B cell (primary cell): Measurements from ENCODE around the gene GAREM1. TPM values are rescaled to one million over a fixed set of nuclear protein-coding genes. Genes with fewer than 3 reads are reported as not detected.

Experiments
- ATAC-seq: fragments of 200-7000 bp; cut with Tn5 transposase; one replicate; pipeline ENCODE4 v1.10.0; 2021; ENCODE audit warnings: low read depth, mild to moderate bottlenecking, moderate number of reproducible peaks, moderate library complexity
- CTCF ChIA-PET: fragments of 350-600 bp; sonication (Branson Sonifier 250); formaldehyde crosslinking; loops from one replicate; lab custom pipeline; 2021; ENCODE audit warnings: antibody characterized with exemption, inconsistent platforms; lab: Charles Lee
- POLR2A ChIA-PET: fragments of 350-600 bp; sonication (Branson Sonifier 250); formaldehyde crosslinking; loops from one replicate; lab custom pipeline; 2021; ENCODE audit warnings: antibody characterized with exemption; lab: Charles Lee
- DNase-seq: peaks from one replicate; pipeline ENCODE4 v3.0.0; 2013
- H2AFZ ChIP-seq: 2 replicates; pipeline ENCODE4 v1.6.1; 2012; ENCODE audit warnings: mild to moderate bottlenecking, low read depth, low read length; ENCODE audit not compliant: insufficient read depth, poor library complexity, severe bottlenecking
- H3K27ac ChIP-seq, 2 donors: 1 replicate in 1 of 2; 2 replicates in 1 of 2; pipeline ENCODE4 v1.5.1; 2012 to 2013; ENCODE audit warnings: low read length in 2 of 2, mild to moderate bottlenecking in 2 of 2, moderate library complexity in 1 of 2
- H3K27me3 ChIP-seq, 4 experiments: fragments of 200-600 bp in 1 of 4; sonication (generic) in 1 of 4; replicated peaks in 1 of 4; 1 replicate in 2 of 4; 2 replicates in 2 of 4; pipeline versions ENCODE4 v1.6.1 to v1.7.0; 2013 to 2016; ENCODE audit warnings: low read length in 3 of 4, mild to moderate bottlenecking in 2 of 4, mixed read lengths in 1 of 4, moderate library complexity in 1 of 4; ENCODE audit not compliant: insufficient read depth in 4 of 4, control insufficient read depth in 3 of 4; ENCODE audit errors: control extremely low read depth in 1 of 4
- H3K36me3 ChIP-seq, 2 experiments: replicated peaks in 1 of 2; 1 replicate in 1 of 2; 2 replicates in 1 of 2; pipeline versions ENCODE4 v1.6.1 to v1.7.1; 2013; ENCODE audit warnings: low read length in 1 of 2; ENCODE audit not compliant: insufficient read depth in 2 of 2, control insufficient read depth in 1 of 2; ENCODE audit errors: control extremely low read depth in 1 of 2, extremely low read depth in 1 of 2
- H3K4me1 ChIP-seq, 2 donors: fragments of 200-600 bp in 1 of 2; sonication (generic) in 1 of 2; 1 replicate in 1 of 2; 2 replicates in 1 of 2; pipeline versions ENCODE4 v1.5.1 to v1.6.1; 2013 to 2017; ENCODE audit warnings: low read length in 2 of 2; ENCODE audit not compliant: control insufficient read depth in 2 of 2, insufficient read depth in 2 of 2
- H3K4me2 ChIP-seq: replicated peaks from 2 replicates; pipeline ENCODE3; 2012; ENCODE audit warnings: mild to moderate bottlenecking, low read depth, low read length; ENCODE audit not compliant: poor library complexity, severe bottlenecking
- H3K4me3 ChIP-seq, 5 experiments: fragments of 200-600 bp in 1 of 5; sonication (generic) in 1 of 5; 1 replicate in 3 of 5; 2 replicates in 2 of 5; pipeline versions ENCODE4 v1.5.1 to v1.7.0; 2011 to 2016; ENCODE audit warnings: low read length in 4 of 5, mild to moderate bottlenecking in 4 of 5, low read depth in 2 of 5, control low read depth in 1 of 5, moderate library complexity in 1 of 5; ENCODE audit not compliant: insufficient read depth in 1 of 5; ENCODE audit errors: control extremely low read depth in 1 of 5, extremely low read depth in 1 of 5
- H3K79me2 ChIP-seq: fragments of 200-600 bp; sonication (generic); one replicate; pipeline ENCODE4 v1.6.0; 2016; ENCODE audit warnings: low read length; ENCODE audit not compliant: control insufficient read depth, insufficient read depth
- H3K9ac ChIP-seq: fragments of 200-600 bp; sonication (generic); 2 replicates; pipeline ENCODE4 v1.6.1; 2017; ENCODE audit warnings: mild to moderate bottlenecking, low read length, moderate library complexity
- H3K9me3 ChIP-seq, 3 donors: one replicate each; pipeline versions ENCODE4 v1.6.1 to v1.7.1; 2013; ENCODE audit warnings: low read length in 2 of 3; ENCODE audit not compliant: control insufficient read depth in 2 of 3, insufficient read depth in 1 of 3; ENCODE audit errors: control extremely low read depth in 1 of 3
- H4K20me1 ChIP-seq: 2 replicates; pipeline ENCODE4 v1.6.0; 2012; ENCODE audit warnings: mild to moderate bottlenecking, low read length; ENCODE audit not compliant: insufficient read depth, control insufficient read depth, poor library complexity, severe bottlenecking
- H3K27ac Mint-ChIP-seq: one replicate; pipeline ENCODE4 v1.8.0; 2021; ENCODE audit warnings: mixed read lengths
- H3K27me3 Mint-ChIP-seq: one replicate; pipeline ENCODE4 v1.8.0; 2021; ENCODE audit warnings: mixed read lengths
- H3K4me1 Mint-ChIP-seq: one replicate; pipeline ENCODE4 v1.8.0; 2021; ENCODE audit warnings: mixed read lengths
- H3K4me3 Mint-ChIP-seq: one replicate; pipeline ENCODE4 v1.8.0; 2021; ENCODE audit warnings: mixed read lengths
- H3K9me3 Mint-ChIP-seq: one replicate; pipeline ENCODE4 v1.8.0; 2022; ENCODE audit warnings: mixed read lengths; ENCODE audit not compliant: insufficient read depth
- CTCF ChIP-seq: fragments of 200-600 bp; IDR thresholded peaks from one replicate; pipeline ENCODE4 v1.8.0; 2022; ENCODE audit warnings: antibody characterized with exemption, mild to moderate bottlenecking
- EZH2 ChIP-seq: IDR thresholded peaks from 2 replicates; pipeline ENCODE4 v1.6.1; 2012; ENCODE audit warnings: borderline replicate concordance, low read depth, mild to moderate bottlenecking, moderate library complexity, low read length; ENCODE audit not compliant: insufficient read depth, poor library complexity, severe bottlenecking
- WGBS: methylation state at CpG from one replicate; pipeline ENCODE4 v1.1.5; 2013; ENCODE audit warnings: missing lambda C conversion rate; ENCODE audit not compliant: insufficient coverage; 5-methylcytosine and 5-hydroxymethylcytosine counted together
- intact Hi-C: fragments of 100-400 bp; cut with micrococcal nuclease; formaldehyde crosslinking; loops from one replicate; pipeline ENCODE4 v1.10.0; 2022
- polyA plus RNA-seq: library from polyadenylated mRNA; depleted of rRNA; stranded (reverse); fragments of >200 nt; gene quantifications from 2 replicates; pipeline ENCODE4 v1.2.3, GENCODE V29; 2012
- total RNA-seq, 2 donors: library from RNA; stranded (reverse); fragments of 120-200 nt in 1 of 2; gene quantifications; 1 replicate in 1 of 2; 2 replicates in 1 of 2; pipeline versions ENCODE4 v1.2.3 to v1.2.4, GENCODE V29; 2013 to 2022

GAREM1 gene
- total and polyA plus RNA-seq, 2 donors (not counting 1 experiment from before 2014, with no cell fraction given): not detected

DNA sequence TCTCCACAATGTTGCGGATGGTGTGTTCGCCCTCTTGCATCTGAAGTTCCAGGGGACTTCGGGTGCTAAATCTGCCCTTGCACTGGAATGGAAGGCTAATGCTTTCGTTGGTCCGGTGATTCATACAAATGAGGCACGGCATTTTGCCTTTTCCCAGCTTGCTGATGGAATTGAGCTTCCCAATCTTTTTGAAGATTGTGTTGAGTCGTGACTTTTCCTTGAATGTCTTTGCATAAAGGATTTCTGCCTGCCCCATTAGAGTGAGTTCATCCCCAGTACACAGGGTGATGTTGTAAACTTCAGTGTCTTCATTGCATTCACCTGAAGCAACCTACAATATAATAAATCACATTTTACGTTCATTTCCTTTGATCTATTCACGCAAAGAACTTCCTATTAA lies 182.8 kb downstream of the GAREM1 start:
- H4K20me1 ChIP-seq: no peaks in the 10 kb centered on the region
- 100% methylated on average over 6 of the region's 9 CpGs for WGBS
- no peak overlapping the region for H2AFZ ChIP-seq
- no peak overlapping the region for H3K27ac ChIP-seq
- intact Hi-C loops: no loop called here
- H3K9me3 ChIP-seq: no peaks in the 10 kb centered on the region
- Mint-ChIP-seq H3K27me3 (peaks cover 8% of the 10 kb centered on the region), H3K9me3 (peaks cover 3% of the 10 kb centered on the region), H3K4me3 (no peak overlapping the region), H3K27ac (no peak overlapping the region), H3K4me1 (no peaks in the 10 kb centered on the region)
- no peaks in the 10 kb centered on the region for H3K36me3 ChIP-seq
- no peak overlapping the region for H3K9ac ChIP-seq
- H3K27me3 ChIP-seq: peaks cover 0 to 3% (median 0%) of the 10 kb centered on the region in 4 experiments
- no peak for DNase-seq
- no peak for ATAC-seq
- no peaks in the 10 kb centered on the region for H3K79me2 ChIP-seq
- H3K4me2 ChIP-seq: no peak overlapping the region
- no peak overlapping the region for H3K4me3 ChIP-seq
- TF ChIP-seq EZH2: no peak
- no peak for TF ChIP-seq CTCF
- ChIA-PET POLR2A (no interaction called here), CTCF (no interaction called here)
- H3K4me1 ChIP-seq: no peaks in the 10 kb centered on the region

DNA sequence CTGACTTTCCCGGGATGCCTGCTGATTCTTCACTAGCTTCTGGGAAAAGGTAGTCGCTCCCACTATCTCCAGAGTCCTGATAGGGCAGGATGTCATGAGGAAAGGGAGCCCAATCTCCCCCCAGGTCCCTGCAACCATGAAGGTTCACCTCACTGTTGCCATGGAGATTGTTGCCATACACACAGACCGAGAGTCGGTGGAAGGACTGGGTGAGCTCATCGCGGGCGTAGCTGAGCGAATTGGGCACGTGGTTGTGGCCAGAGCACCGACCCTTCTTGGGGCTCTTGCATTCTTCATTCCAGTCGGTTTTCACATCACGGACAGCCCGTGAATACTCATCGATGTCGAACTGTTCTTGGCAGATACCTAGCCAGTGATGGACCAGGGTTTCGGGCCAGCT lies 183.4 kb downstream of the GAREM1 start:
- Histone ChIP-seq H3K36me3 (no peaks in the 10 kb centered on the region), H3K4me3 (no peak overlapping the region), H4K20me1 (no peaks in the 10 kb centered on the region), H2AFZ (no peak overlapping the region), H3K27me3 (peaks cover 0 to 3% (median 0%) of the 10 kb centered on the region in 4 experiments), H3K4me1 (no peaks in the 10 kb centered on the region), H3K79me2 (no peaks in the 10 kb centered on the region), H3K27ac (no peak overlapping the region), H3K9me3 (no peaks in the 10 kb centered on the region), H3K9ac (no peak overlapping the region), H3K4me2 (no peak overlapping the region)
- no peak overlapping the region for H3K4me3 Mint-ChIP-seq
- ATAC-seq (no peak), DNase-seq (no peak)
- ChIA-PET CTCF (no interaction called here), POLR2A (no interaction called here)
- intact Hi-C loops: no loop called here
- TF ChIP-seq EZH2 (no peak), CTCF (no peak)
- no peak overlapping the region for H3K27ac Mint-ChIP-seq
- peaks cover 3% of the 10 kb centered on the region for H3K9me3 Mint-ChIP-seq
- 91% methylated on average over 16 of the region's 16 CpGs for WGBS
- no peaks in the 10 kb centered on the region for H3K4me1 Mint-ChIP-seq
- H3K27me3 Mint-ChIP-seq: peaks cover 6% of the 10 kb centered on the region
